Measurements from ENCODE around the gene MC2R.
"Not testable (repeated sequence)": the region's sequence is repeated elsewhere in the genome, so short reads cannot be mapped to it uniquely, and the experiment has no call there.

MC2R gene

DNA sequence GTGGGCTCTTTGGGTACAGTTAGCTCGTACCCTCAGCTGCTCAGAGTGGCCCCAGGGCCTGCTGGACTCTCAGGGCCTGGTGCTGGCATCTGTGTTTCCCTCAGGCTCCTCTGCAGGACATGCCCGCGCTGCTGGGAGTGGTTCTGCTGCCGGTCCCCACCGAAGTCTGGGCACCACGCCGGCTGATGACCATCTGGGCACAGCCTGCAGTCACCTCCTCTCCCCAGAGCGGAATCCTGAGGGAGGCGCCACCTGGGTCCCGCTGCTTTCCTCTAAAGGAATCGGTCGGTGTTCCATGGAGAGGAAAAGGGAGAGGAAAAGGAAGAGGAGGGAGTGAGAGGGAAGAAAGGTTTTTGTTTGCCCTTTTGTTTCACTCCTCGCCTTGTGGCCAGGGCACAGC, 43.6 kb downstream of the MC2R start:
- Histone ChIP-seq H3K36me3 (ENCODE audit: insufficient read depth, low read length) (no peaks in the 10 kb centered on the region), H3K4me3 (ENCODE audit: low read depth in 1 of 2, low read length in 2 of 2) (no peak overlapping the region), H3K27ac (ENCODE audit: low read depth, low read length) (no peak overlapping the region), H3K4me1 (ENCODE audit: insufficient read depth, low read length) (no peaks in the 10 kb centered on the region), H3K27me3 (ENCODE audit: control insufficient read depth in 1 of 2, insufficient read depth in 2 of 2, low read length in 2 of 2) (peaks cover 0 to 4% of the 10 kb centered on the region in 2 donors), H3K9me3 (ENCODE audit: low read length) (no peaks in the 10 kb centered on the region), H3K9ac (ENCODE audit: low read length) (no peak overlapping the region)

DNA sequence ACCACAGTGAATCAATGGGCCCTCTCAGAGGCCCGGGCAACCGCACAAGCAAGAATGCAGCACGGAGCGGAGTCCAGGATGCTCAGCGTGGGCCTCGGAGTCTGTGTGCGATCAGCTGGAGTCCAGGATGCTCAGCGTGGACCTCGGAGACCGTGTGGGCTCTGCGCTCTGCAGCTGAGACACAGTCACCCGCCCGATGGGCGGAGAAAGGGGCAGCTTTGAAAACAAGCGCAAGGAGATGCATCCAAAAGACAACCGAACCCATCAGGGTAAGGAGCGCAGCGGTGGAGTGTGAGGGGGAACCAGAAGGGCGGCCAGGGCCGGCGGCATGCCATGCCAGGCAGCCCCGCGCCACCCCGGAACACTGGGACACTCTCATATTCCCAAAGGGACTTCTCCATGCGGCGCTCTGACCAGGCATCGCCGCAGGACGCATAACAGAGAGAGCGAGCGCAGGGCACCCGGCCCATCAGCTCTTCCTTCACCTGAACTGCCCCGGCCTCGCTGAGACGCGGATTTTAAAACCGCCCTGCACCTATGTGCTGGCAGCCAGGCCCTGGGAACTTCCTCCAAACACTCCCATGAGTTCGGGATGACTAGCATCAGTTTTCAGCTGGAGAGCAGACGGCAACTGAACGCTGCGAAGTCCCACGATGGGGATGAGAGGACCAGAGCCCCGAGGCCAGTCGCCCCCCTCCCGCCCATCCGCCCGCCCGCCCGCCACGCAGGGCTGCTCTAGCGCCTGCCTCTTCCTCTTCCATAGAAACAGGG, 46.6 kb downstream of the MC2R start:
- peaks cover 0 to 4% of the 10 kb centered on the region in 2 donors for H3K27me3 ChIP-seq (ENCODE audit: control insufficient read depth in 1 of 2, insufficient read depth in 2 of 2, low read length in 2 of 2)
- no peaks in the 10 kb centered on the region for H3K4me1 ChIP-seq (ENCODE audit: insufficient read depth, low read length)
- no peak overlapping the region for H3K9ac ChIP-seq (ENCODE audit: low read length)
- H3K36me3 ChIP-seq (ENCODE audit: insufficient read depth, low read length) = no peaks in the 10 kb centered on the region
- no peak overlapping the region for H3K27ac ChIP-seq (ENCODE audit: low read depth, low read length)
- no peaks in the 10 kb centered on the region for H3K9me3 ChIP-seq (ENCODE audit: low read length)
- no peak overlapping the region for H3K4me3 ChIP-seq (ENCODE audit: low read depth in 1 of 2, low read length in 2 of 2)

DNA sequence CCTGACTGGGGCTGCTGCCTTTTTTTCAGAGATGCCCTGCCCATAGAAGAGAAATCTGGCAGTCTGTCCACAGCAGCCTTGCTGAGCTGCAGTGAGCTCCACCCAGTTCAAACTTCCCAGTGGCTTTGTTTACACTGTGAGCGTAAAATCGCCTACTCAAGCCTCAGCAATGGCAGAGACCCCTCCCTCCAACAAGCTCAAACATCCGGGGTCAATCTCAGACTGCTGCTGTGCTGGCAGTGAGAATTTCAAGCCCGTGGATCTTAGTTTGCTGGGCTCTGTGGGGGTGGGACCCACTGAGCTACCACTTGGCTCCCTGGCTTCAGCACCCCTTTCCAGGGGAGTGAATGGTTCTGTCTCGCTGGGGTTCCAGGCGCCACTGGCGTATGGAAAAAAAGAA, 52.4 kb downstream of the MC2R start:
- not testable (repeated sequence) for H3K36me3 ChIP-seq (ENCODE audit: insufficient read depth, low read length); H3K9me3 ChIP-seq (ENCODE audit: low read length); H3K27ac ChIP-seq (ENCODE audit: low read depth, low read length); H3K9ac ChIP-seq (ENCODE audit: low read length); H3K4me3 ChIP-seq (ENCODE audit: low read depth in 1 of 2, low read length in 2 of 2); H3K27me3 ChIP-seq (ENCODE audit: control insufficient read depth in 1 of 2, insufficient read depth in 2 of 2, low read length in 2 of 2); H3K4me1 ChIP-seq (ENCODE audit: insufficient read depth, low read length)

DNA sequence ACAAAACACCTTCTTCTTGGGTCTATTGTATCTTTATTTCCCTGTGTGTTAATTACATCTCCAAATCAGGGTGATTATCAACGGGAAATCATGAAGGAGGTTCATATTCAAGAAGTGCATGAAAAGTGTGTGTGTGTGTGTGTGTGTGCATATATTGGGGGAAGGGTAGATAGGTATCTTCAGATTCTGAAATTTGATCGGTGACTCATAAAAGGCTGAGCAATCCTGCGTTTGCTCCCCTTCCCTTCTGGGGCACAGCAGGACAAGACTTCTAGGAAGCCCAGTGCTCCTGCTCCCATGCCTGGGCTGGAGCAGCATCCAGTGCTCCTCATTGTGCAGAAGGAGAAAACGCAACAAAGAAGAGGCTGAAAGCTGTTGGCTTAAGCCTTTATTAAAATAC, 65.5 kb downstream of the MC2R start:
- Histone ChIP-seq H3K4me1 (ENCODE audit: insufficient read depth, low read length) (no peaks in the 10 kb centered on the region), H3K27me3 (ENCODE audit: control insufficient read depth in 1 of 2, insufficient read depth in 2 of 2, low read length in 2 of 2) (no peaks in the 10 kb centered on the region), H3K27ac (ENCODE audit: low read depth, low read length) (no peak overlapping the region), H3K9me3 (ENCODE audit: low read length) (no peaks in the 10 kb centered on the region), H3K9ac (ENCODE audit: low read length) (no peak overlapping the region), H3K4me3 (ENCODE audit: low read depth in 1 of 2, low read length in 2 of 2) (no peak overlapping the region), H3K36me3 (ENCODE audit: insufficient read depth, low read length) (no peaks in the 10 kb centered on the region)

DNA sequence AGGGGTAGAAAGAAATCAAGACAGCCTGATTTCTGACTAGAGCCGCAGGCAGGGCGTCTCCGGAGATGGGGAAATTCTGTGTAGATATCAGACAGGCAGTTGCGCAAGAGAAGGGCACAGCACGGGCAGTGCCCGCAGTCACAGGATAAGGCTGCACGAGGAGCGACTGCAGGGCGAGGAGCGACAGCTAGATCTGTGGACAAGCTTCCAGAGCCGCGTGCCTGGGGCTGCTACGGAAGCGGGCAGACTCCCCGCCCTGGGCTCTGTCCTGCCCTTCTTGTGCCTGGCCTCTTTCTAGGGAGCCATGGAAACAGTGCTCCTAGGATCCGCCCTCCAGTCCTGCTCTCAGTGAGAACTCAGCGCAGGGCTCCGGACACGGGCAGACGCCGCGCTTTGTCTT, 78.8 kb downstream of the MC2R start:
- no peak overlapping the region for H3K4me3 ChIP-seq (ENCODE audit: low read depth in 1 of 2, low read length in 2 of 2)
- no peak overlapping the region for H3K9ac ChIP-seq (ENCODE audit: low read length)
- H3K4me1 ChIP-seq (ENCODE audit: insufficient read depth, low read length) = no peaks in the 10 kb centered on the region
- H3K36me3 ChIP-seq (ENCODE audit: insufficient read depth, low read length) = no peaks in the 10 kb centered on the region
- no peaks in the 10 kb centered on the region for H3K9me3 ChIP-seq (ENCODE audit: low read length)
- no peaks in the 10 kb centered on the region for H3K27me3 ChIP-seq (ENCODE audit: control insufficient read depth in 1 of 2, insufficient read depth in 2 of 2, low read length in 2 of 2)
- H3K27ac ChIP-seq (ENCODE audit: low read depth, low read length) = no peak overlapping the region

DNA sequence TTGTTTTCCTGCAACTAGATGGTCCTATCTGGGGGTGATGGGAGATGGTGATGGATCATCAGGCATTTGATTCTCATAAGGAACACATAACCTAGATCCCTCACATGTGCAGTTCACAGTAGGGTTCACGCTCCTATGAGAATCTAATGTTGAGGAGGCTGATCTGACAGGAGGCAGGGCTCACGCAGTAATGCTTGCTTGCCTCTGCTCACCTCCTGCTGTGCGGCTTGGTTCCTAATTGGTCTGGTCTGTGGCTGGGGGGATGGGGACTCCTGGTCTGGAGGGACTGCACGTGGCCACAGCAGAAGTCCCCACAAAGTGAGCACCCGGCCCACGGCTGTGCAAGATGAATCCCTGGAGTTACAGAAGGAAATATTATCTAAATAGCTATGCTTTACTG, 80.1 kb downstream of the MC2R start:
- no peak overlapping the region for H3K27ac ChIP-seq (ENCODE audit: low read depth, low read length)
- no peak overlapping the region for H3K4me3 ChIP-seq (ENCODE audit: low read depth in 1 of 2, low read length in 2 of 2)
- no peak overlapping the region for H3K9ac ChIP-seq (ENCODE audit: low read length)
- H3K4me1 ChIP-seq (ENCODE audit: insufficient read depth, low read length) = no peaks in the 10 kb centered on the region
- no peaks in the 10 kb centered on the region for H3K9me3 ChIP-seq (ENCODE audit: low read length)
- no peaks in the 10 kb centered on the region for H3K36me3 ChIP-seq (ENCODE audit: insufficient read depth, low read length)
- H3K27me3 ChIP-seq (ENCODE audit: control insufficient read depth in 1 of 2, insufficient read depth in 2 of 2, low read length in 2 of 2) = no peaks in the 10 kb centered on the region

DNA sequence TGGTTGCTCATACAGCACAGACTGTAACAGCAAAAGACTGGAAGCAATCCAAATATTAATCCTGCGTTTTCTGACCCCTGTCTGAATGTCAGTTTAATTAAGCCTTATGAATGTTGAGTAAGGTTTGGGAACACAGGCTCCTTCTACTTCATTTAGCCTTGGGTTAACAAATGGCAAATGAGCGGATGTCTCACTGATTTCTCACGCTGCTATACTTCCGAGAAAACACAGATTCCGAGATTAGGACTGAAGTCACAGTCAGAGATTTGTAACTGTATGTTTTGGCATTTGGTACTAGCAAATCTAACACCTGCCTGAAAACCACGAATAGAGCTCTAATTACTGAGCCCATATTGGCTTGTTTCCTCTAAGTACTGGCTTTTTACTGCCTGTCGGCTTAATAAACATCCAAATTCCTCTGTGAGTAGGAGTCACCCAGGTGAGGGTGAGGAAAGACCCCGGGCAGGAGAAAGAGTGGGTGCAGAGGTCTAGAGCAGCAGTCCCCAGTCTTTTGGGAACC, 80.8 kb downstream of the MC2R start:
- Histone ChIP-seq H3K27ac (ENCODE audit: low read depth, low read length) (no peak overlapping the region), H3K9ac (ENCODE audit: low read length) (no peak overlapping the region), H3K36me3 (ENCODE audit: insufficient read depth, low read length) (no peaks in the 10 kb centered on the region), H3K27me3 (ENCODE audit: control insufficient read depth in 1 of 2, insufficient read depth in 2 of 2, low read length in 2 of 2) (no peaks in the 10 kb centered on the region), H3K9me3 (ENCODE audit: low read length) (no peaks in the 10 kb centered on the region), H3K4me1 (ENCODE audit: insufficient read depth, low read length) (no peaks in the 10 kb centered on the region), H3K4me3 (ENCODE audit: low read depth in 1 of 2, low read length in 2 of 2) (no peak overlapping the region)
